A673 (cell line): Measurements from ENCODE around the gene NR6A1. TPM values are rescaled to one million over a fixed set of nuclear protein-coding genes. Genes with fewer than 3 reads are reported as not detected.

Experiments
- BruUV-seq: library from RNA; stranded (reverse); fragments of 400-500 nt; replicated peaks from 2 replicates; lab custom pipeline; 2021; lab: Mats Ljungman, UMichigan
- CTCF ChIA-PET: fragments of 300-600 bp; sonication (Branson Sonifier 250); formaldehyde crosslinking; loops from one replicate; lab custom pipeline; 2022; ENCODE audit warnings: antibody characterized with exemption; lab: Charles Lee
- POLR2A ChIA-PET: fragments of 300-600 bp; sonication (Branson Sonifier 250); formaldehyde crosslinking; loops from one replicate; lab custom pipeline; 2022; ENCODE audit warnings: antibody characterized with exemption; ENCODE audit not compliant: low non-redundant PET; lab: Charles Lee
- DNase-seq: peaks from one replicate; pipeline ENCODE4 v3.0.0-alpha.2; 2015; ENCODE audit warnings: low spot score
- H3K27ac ChIP-seq: fragments of 200-600 bp; sonication (generic); 2 replicates; pipeline ENCODE4 v1.5.1; 2016; ENCODE audit warnings: mixed run types, low read depth, mild to moderate bottlenecking, mixed read lengths, antibody characterized with exemption, low read length; ENCODE audit not compliant: poor library complexity, severe bottlenecking
- H3K27me3 ChIP-seq: fragments of 200-600 bp; sonication (generic); replicated peaks from 2 replicates; pipeline ENCODE4 v1.6.1; 2017; ENCODE audit warnings: mixed run types, low read depth, mild to moderate bottlenecking, mixed read lengths, antibody characterized with exemption, low read length; ENCODE audit not compliant: insufficient read depth, poor library complexity
- H3K36me3 ChIP-seq: fragments of 200-600 bp; sonication (generic); 2 replicates; pipeline ENCODE4 v1.6.1; 2016; ENCODE audit warnings: mixed run types, mild to moderate bottlenecking, mixed read lengths, antibody characterized with exemption, low read length; ENCODE audit not compliant: insufficient read depth, poor library complexity, severe bottlenecking
- H3K4me1 ChIP-seq: fragments of 200-600 bp; sonication (generic); 2 replicates; pipeline ENCODE4 v1.6.1; 2017; ENCODE audit warnings: mixed run types, mild to moderate bottlenecking, mixed read lengths, antibody characterized with exemption, low read length; ENCODE audit not compliant: insufficient read depth, poor library complexity, severe bottlenecking
- H3K4me3 ChIP-seq: fragments of 200-600 bp; sonication (generic); 2 replicates; pipeline ENCODE4 v1.5.1; 2016; ENCODE audit warnings: low read depth, mixed run types, mild to moderate bottlenecking, mixed read lengths, low read length; ENCODE audit not compliant: poor library complexity, severe bottlenecking
- H3K9me3 ChIP-seq: fragments of 200-600 bp; sonication (generic); 2 replicates; pipeline ENCODE4 v1.6.1; 2016; ENCODE audit warnings: mixed run types, low read depth, mild to moderate bottlenecking, mixed read lengths, antibody characterized with exemption, low read length; ENCODE audit not compliant: poor library complexity, severe bottlenecking
- CTCF ChIP-seq: fragments of 300-800, 200-600 bp; sonication (generic); conservative IDR thresholded peaks from 2 replicates; pipeline ENCODE4 v1.5.1; 2017; ENCODE audit warnings: low read depth, mild to moderate bottlenecking, antibody characterized with exemption, low read length, moderate library complexity, mixed read lengths
- EZH2 ChIP-seq: fragments of 200-600 bp; sonication (generic); IDR thresholded peaks from 2 replicates; pipeline ENCODE4 v1.6.1; 2017; ENCODE audit warnings: borderline replicate concordance, low read depth, mild to moderate bottlenecking, mixed read lengths, antibody characterized with exemption, low read length; ENCODE audit not compliant: poor library complexity, severe bottlenecking
- intact Hi-C: fragments of 100-400 bp; cut with micrococcal nuclease; formaldehyde crosslinking; loops from one replicate; pipeline ENCODE4 v1.10.0; 2022; ENCODE audit not compliant: unreplicated experiment
- total RNA-seq: library from RNA; stranded (reverse); gene quantifications from 2 replicates; pipeline ENCODE4 v1.2.3, GENCODE V29; 2021

Gene NR6A1
- total RNA-seq, 1 experiment from 2014 or later: 5.3 TPM

DNA sequence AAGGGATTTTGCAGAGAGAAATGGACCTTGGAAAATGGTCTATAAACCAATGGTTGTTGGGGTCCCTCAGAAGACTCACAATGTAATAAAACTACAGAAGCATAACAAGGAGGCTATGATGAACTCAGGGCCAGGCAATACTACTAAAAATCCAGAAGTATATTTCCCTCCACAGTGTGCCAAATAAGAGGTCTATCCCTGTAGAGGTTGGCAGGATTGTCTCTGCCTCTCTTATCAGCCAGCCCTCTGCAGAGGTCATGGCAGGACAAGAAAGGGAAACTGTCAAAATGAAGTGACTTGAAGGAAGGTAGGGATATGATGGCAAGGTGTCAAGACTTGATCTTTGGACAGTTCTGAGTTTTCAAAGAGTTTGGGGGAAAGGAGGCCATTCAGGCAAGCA lies 148.2 kb downstream of the NR6A1 start:
- DNase-seq: no peak
- intact Hi-C loops: no loop called here
- CTCF ChIA-PET: no interaction called here
- Histone ChIP-seq H3K36me3 (no peaks in the 10 kb centered on the region), H3K9me3 (no peaks in the 10 kb centered on the region), H3K27ac (no peak overlapping the region), H3K4me1 (peaks cover 6% of the 10 kb centered on the region), H3K4me3 (no peak overlapping the region), H3K27me3 (no peaks in the 10 kb centered on the region)
- no peak for TF ChIP-seq CTCF
- TF ChIP-seq EZH2: no peak
- BruUV-seq: no TSS peak
- POLR2A ChIA-PET: no interaction called here

DNA sequence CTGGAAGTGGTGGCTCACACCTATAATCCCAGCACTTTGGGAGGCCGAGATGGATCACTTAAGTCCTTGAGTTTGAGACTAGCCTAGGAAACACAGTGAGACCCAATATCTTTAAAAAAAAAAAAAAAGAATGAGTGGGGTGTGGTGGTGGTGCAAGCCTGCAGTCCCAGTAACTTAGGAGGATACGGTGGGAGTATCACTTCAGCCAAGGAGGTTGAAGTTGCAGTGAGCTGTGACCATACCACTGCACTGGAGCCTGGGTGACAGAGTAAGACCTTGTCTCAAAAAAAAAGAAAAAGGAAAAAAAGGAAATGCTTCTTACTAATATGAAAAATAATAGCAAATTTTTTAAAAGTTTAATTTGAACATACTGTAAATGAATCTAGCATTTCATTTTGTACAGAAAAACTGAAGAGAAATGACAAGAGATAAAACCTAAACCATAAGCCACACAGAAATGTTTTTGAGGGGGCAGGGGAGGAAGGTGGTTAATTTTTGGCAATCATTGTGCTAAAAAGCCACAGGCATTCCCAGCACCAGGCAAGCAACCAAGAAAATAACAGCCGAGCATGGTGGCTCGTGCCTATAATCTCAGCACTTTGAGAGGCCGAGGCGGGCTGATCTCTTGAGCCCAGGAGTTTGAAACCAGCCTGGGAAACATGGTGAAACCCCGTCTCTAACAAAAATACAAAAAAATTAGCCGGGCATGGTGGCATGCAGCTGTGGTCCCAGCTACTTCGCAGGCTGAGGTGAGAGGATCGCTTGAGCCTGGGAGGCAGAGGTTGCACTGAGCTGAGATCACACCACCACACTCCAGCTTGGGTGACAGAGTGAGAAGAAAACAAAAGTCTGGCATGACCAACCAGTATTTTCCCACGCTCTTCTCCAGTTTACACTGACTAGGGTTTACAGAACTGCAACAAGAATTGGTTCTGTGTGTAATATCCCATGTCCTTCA lies 149.5 kb downstream of the NR6A1 start:
- no peak for TF ChIP-seq EZH2
- no peak for TF ChIP-seq CTCF
- Histone ChIP-seq H3K9me3 (no peaks in the 10 kb centered on the region), H3K4me3 (no peak overlapping the region), H3K27me3 (no peaks in the 10 kb centered on the region), H3K4me1 (peaks cover 14% of the 10 kb centered on the region), H3K36me3 (no peaks in the 10 kb centered on the region), H3K27ac (no peak overlapping the region)
- CTCF ChIA-PET: interaction anchor here (0.7 kb wide), 1 partner anchor 9 kb away, joined by 8 read pairs; no protein-coding TSS in a partner anchor
- POLR2A ChIA-PET: no interaction called here
- no TSS peak for BruUV-seq
- intact Hi-C loops: no loop called here
- DNase-seq: no peak

DNA sequence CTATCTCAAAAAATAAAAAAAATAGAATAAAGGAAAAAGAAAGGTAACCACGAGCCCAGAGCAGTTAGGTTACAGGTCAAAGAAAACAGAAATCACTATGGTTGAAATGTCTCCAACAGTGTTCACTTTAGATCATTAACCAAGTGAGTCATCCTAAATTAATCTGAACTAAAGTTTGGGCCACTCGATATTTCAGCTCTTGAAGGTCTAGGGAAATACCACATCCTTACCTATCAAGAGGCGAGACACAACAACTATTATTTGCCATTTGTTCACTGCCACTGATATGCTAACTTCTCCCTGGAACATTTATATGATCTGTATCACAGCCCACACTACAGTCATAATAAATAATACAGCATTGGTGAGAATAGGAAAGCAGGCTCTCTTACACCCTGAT lies 152.6 kb downstream of the NR6A1 start:
- peaks cover 18% of the 10 kb centered on the region for H3K4me1 ChIP-seq
- BruUV-seq: no TSS peak
- DNase-seq: no peak
- no peak overlapping the region for H3K27ac ChIP-seq
- ChIA-PET POLR2A (no interaction called here), CTCF (interaction anchor here (2.4 kb wide), 1 partner anchor 93 kb away, joined by 21 read pairs; no protein-coding TSS in a partner anchor)
- TF ChIP-seq EZH2: no peak
- no peak for TF ChIP-seq CTCF
- no peaks in the 10 kb centered on the region for H3K9me3 ChIP-seq
- H3K4me3 ChIP-seq: no peak overlapping the region
- intact Hi-C loops: loop anchor here (5.0 kb wide), 3 partner anchors 66 to 234 kb away; partner anchors contain the start of gene WDR38
- H3K27me3 ChIP-seq: no peaks in the 10 kb centered on the region
- no peaks in the 10 kb centered on the region for H3K36me3 ChIP-seq
